ENCODE measurements around the gene MYF5.
A peak's percentile ranks its signal among the peaks of the same experiment; 100 is the strongest.

MYF5 gene

DNA sequence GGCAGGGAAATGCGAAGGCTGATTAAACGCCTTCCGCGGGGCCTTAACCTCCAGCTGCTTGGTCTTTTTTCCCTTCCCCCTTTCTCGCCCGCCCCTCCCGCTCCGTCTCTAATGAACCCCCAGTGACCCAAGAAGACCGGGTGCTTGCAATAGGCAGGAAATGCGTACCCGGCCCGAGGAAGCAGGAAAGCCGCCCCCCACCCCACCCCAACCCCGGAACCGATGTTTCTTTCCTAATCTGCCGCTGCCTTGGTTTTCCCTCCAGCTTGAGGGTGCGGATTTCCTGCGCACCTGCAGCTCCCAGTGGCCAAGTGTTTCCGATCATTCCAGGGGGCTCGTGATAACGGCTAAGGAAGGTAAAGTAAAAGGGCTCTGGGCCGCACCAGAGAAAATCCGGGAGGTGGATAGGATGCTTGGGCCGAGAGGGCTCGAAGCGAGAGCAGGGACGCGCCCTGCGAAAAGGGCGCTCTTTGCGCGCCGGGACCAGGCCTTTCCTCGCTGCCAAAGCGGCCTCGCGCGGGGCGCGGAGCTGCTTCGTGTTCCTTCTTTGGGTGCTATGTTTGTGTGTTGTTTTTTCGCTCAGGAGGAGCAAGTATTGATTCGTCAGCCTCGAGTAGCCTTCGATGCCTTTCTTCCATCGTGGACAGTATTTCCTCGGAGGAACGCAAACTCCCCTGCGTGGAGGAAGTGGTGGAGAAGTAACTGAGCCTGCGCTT is 8.3 kb upstream of the MYF5 start:
- DNase-seq = no peak

DNA sequence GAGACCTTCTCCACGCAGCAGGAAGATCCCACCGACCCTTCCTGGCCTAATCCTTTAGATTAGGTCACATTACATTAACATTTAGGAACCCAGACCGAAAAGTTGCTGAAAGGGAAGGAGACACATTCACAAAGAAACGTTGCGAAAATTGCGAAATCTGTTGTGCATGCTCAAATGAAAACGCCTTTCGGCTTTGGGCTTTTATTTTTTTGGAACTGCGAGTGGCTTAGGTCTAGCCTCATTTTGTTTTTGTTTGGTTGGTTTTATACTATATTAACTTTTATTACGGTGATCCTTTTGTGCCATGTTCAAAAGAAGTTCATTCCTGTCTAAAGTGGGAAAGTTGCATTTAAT is 7.8 kb upstream of the MYF5 start:
- DNase-seq = no peak

DNA sequence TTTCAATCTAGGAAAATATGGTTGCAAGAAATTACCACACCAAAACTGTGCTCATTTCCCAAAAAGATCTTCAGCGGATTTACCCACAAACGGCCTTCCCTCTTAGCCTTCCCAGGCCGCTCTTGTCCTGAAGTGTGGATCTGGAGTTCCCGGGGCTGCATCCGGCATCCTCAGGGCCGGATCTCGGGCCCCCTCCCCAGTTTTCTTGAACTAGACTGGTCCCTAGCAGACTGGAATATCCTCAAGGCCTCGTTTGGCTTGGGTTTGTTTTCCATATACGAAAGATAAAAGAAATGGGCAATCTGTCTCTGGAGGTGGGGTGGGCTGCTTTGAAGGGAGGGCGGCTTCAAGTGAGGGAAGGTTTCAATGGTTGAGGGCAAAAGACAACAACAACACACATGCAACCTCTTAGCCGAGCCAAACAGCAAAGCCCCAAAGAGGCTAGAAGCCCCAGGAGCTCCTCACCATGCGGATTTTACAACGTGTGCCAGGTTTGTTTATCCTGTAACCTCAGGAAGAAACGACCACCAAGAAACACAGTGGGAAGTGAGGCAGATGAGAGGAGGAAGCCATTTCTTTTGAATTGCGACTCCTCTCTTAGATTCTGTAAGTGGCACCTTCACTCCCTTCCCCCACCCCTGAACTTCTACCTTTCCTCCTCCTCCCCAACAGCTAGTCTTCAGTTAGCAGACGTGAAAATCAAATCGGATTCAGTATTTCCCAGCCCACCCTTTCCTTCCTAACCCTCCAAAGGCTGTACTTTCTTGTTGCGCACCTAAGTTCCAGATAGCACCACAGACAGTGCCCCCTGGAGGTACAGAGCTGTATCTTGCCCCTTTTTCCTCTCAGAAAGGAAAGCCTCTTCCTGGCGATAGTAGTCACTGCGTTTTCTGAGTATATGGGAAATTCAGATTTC is 6.6 kb upstream of the MYF5 start:
- DNase-seq = peak; percentile 6

DNA sequence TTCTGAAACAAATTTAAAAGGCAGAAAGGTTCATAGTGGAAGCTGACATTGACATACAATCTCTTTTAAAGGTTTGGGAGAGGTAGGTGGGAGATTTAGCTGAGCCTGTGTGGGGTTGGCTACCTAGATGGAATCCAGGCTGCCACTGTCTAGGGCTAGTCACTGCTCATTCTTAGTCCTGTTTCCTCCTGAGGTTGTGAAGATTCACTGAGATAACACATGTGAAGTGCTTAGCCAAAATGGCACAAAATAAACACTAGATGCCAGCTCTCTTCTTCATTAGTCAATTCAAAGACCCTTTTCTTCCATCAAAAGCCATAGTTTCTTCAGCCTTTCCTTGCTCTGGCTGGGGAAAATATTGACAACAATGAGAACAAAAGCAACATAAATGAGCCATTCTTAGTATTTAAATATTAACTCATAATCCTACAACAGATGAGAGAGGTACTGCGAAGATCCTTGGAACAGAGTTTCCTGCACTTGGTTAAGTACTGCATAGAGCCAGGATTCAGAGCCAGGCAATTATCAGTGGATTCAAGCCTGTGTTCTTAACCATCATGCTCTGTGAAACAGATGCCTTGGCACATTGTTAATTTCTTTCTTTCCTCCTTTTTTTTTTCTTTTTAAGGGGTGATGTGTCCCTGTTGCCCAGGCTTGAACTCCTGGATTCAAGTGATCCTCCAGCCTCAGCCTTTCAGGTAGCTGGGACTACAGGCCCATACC is 5.8 kb upstream of the MYF5 start:
- DNase-seq = no peak

DNA sequence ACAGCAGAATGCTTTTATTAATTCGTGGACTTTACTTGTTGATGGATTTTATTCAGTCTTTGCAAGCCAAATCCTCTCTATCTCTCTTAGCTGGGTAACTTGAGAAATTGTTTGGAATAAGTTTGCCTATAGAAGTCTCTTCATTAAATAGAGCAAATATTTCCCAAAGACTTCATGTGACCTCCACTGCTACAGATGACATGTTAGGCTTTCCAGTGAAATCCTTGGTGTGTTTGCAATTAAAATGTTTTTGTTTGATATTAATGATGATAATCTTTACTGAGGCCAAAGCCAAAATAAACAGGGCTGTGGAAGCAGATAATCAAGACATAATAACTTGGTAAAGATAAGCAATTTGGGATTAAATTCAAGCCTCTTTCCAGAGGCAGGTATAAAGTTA is 4.8 kb upstream of the MYF5 start:
- no peak for DNase-seq

DNA sequence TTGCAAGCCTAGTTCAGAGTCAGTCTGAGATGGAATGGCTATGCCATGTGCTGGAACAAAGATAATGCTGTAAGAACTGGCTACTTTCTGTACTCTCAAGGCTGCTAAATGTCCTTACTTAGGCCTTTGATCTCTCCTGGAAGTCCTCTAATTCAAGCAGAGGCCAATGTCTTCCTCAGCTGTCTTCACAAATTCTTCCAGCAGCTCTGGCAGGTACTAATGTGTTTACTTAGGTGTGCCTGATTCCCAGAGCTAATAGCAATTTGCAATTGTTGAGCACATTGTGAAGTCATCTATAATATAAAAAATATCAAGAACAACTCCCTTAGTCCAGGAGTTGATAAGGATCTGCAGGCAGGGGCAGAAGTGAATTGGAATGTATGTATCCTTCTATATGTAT is 3.8 kb upstream of the MYF5 start:
- no peak for DNase-seq

DNA sequence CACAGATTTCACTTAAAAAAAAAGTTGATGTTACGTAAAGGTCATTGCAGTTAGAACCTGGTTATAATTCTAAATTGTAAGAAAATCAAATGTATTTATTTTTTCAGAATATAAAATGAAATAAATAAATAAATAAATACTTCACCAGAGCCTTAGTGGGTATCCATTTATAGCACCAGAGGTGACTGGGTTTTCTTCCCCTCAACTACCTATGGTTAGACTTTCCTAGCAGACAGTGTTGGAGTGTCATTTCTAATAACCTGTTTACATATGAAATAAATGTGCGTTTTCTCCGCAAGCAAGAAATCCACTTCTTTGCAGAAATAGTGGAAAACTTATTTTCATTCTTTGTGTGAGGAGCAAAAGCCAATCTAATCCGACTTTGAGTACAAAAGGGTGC is 3.3 kb upstream of the MYF5 start:
- no peak for DNase-seq

DNA sequence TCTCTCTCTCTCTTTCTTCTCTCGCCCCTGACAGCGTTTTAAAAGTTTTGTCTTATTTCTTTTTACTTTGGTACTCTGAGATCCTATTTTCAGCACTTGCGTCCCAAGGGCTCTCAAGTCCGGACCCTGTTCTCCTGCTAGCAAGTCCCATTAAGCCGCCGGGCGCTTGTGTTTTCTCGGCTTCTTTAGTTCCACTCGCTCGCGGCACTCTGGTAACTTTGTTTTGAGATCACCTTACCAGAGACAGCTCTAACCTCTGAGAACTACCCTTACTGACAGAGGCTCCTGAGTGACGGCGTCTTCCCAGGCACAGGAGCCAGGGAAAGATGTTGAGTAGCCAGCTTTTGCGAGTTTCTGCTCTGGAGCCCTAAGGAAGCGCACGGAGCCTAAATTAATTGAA is 2.7 kb upstream of the MYF5 start:
- no peak for DNase-seq

DNA sequence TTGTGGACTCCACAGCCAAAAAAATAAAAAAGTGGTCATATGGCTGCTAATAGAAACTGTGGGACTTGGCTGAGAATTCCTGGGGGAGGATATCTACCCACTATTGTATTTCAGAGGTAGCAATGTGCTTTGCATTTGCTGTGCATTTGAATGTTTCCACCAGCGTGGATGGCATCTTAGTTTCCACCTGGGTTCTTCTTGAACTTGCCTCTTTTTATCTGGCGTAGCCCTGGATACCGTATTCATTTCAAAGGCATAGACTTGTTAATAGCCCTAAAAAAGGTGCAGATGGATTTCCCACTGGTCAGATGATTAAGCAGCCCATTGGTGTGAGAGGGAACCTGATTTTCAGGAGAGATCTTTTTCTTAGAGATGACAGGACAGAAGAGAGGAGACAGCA is 1.9 kb upstream of the MYF5 start:
- no peak for DNase-seq

DNA sequence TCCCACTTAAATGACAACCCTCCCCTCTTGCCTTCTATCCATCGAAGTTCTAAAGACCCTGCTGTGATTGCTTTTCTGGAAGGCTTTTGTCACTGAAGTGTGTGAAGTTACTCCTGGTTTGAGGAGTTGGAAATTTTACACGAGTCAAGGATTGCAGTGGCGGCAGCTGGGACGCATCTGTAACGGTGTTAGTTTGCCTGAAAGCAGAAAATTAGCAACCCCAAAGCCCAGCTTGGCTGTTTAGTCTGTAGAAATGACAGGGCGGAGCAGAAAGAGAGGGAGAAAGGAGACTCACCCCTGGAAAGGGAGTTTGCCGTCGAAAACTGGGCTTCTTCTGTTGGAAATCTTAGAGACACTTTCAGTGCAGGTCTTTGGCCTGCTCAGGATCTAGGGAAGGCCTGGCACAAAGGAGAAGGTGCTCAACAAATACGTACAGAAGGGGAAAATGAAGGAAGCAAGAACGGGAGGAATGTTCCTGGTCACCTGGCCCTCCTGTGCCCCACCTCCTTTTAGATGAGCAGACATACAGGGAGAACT is 931 bp upstream of the MYF5 start:
- DNase-seq = no peak

DNA sequence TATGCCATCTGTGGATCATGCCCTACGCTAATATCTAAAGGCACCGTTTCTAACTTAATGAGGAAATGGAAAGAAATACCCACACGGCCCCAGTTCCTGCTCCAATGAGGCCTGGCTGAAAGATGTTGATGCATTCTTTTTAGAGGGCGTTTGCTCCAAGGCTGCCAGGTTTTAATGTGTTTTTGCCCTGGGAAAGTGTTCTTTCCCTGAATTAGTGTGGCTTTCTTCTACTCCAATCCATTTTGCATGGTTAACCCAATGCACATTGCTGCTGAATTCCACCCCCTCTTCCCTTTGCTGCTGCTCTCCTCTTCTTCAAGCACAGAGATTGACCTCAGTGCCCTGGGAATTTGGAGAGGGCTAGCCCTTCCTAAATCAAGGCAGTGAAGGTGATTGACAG is 1.1 kb downstream of the MYF5 start:
- DNase-seq = no peak

DNA sequence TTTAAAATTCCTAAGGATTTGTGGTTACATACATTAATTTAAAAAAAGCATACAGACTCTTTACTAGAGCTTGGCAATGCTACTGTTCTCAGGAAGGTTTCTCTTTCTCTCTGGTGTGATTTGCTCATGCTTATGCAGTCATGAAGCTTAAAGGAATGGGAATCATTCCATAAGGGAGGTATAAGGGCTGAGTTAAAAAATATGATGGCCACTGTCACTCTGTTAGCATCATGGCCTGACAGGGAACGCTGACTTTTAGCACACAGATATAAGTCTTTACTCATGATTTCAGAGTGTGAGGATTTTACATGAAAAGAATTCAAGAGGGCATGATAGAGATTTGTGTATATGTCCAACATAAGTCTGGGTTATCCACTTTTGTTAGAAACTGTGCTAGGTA is 3.8 kb downstream of the MYF5 start:
- no peak for DNase-seq

DNA sequence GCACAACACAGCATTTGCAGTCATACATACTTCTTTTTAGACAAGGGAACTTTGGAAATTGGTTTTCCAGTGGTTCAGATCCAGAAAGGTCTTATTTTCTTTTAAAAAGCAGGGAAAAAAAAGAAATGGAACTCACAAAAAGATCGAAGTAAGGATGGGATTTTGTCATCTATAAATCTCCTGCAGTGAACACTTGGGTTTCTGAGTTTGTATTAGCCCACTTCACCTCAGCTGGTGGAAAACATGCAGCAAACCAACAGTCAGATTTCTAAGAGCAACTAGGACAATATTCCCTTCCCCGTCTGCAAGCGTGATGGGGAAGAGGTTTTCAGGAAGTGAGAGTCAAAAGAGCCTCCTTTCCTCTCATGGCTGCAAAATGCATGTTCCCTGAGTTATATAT is 4.6 kb downstream of the MYF5 start:
- DNase-seq = no peak

DNA sequence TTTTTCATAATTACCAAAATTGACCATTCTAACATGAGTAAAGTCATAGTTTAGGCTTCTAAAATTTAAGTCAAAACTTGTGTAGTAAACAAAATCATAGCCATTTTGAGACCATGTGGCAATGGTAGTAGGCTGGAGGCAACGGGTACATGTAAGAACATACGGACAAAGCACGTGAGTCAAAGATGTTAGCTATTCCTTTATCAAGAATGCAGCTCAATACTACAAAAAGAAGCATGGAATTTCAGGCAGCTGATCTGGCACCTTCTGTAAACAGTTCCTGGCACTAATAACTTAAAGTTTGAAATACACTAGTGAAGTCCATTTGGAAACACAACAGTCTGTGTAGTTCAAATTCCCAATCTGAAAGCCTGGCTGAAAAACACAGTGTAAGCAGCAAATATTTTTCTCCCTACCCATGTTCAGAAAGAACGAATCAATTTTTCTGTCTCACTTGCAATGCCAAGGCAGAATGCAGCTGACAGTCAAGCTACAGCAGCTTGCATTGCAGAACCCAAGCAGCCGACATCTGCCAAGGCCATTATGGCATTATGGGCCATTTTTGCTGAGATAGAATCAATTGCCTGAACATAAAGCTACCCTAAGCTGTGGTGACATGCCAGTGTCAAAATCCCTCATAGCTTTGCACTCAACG is 29.3 kb downstream of the MYF5 start:
- no peak for DNase-seq

DNA sequence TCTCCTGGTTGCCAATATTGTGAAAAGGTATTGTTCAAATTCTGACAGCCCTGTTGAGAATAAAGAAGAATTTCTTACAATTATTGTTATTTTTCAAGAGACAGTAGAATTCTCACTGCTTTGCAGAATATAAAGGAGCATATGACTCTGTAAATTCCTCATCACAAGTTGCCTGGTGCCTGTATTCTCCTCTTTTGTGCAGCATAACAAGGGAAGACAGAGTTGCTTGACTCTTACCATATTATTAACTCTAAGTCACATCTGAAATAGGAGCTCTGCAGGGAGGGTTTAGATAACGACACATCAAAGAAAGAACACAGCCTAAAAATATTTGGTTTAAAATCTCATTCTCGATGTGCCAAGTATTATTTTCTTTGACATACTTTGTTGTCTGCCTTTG is 31.1 kb downstream of the MYF5 start:
- DNase-seq = no peak

DNA sequence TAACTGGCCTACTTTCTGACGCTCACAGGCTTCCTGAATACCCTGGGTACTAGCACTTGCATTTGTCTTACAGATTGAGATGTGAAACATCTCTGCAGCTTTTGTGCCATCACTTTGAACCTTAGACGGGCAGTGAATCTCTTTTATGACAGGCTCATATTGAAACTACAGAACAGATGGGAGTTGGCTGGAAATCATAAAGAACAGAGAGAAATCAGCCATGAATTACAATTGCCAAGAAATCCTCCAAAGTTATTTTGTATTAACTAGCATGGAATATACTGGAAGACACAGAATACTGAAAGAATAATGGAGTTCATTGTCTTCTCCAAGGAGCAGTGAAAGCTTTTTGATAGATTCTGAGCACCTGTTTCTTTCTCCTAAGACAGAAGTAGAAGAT is 32.7 kb downstream of the MYF5 start:
- no peak for DNase-seq

DNA sequence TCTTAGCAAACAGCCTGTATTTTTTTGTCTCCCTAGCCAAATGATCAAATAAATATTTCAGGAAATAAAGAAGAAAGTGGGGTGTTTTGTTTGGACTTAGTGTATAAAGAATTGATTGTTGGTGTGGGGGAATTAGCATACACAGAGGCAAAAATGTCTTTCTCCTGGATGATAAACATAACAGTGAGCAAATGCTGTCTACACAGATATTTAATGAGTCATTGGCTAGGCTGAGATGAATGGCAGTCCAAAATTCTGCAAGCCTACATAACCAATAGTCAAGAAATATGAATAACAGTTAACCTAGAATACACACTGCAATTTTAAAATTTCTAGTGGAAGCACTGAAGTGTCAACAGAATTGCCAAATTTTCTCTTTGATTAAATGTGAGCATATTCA is 35.8 kb downstream of the MYF5 start:
- DNase-seq = no peak

DNA sequence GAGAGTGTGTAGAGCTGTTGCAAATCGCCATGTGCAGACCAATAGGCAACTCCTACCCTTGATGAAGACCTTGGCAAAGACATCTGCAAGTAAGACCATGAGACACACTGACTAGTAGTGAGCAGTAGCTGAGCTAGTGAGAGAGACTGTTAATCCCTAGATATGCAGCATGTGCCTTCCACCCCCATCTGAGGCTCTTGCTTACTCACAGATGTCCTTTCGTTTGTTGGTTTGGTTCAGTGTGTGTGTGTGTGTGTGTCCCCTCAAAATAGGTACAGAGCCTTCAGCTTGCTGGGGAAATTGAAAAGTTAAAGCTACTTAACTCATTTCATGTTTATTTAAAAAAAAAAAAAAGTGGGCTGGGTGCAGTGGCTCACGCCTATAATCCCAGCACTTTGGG is 37.6 kb downstream of the MYF5 start:
- DNase-seq = no peak

DNA sequence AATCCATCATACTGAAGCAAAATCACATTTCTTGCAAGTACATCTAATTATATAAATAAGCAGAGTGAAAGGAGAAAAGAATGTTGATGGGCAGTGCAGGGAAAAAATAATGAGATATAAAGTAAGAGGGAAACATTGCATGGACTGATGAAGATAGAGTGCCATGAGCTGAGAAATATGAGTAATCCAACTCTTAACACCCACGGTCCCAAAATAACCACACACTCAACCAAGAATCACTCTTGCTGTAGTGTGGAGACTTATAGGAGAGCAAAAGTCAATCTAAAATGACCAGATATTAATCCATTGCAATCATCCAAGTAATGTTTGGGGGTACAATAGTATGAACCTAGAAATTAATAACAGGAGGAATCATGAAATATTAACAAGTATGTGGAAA is 40.2 kb downstream of the MYF5 start:
- DNase-seq = no peak

DNA sequence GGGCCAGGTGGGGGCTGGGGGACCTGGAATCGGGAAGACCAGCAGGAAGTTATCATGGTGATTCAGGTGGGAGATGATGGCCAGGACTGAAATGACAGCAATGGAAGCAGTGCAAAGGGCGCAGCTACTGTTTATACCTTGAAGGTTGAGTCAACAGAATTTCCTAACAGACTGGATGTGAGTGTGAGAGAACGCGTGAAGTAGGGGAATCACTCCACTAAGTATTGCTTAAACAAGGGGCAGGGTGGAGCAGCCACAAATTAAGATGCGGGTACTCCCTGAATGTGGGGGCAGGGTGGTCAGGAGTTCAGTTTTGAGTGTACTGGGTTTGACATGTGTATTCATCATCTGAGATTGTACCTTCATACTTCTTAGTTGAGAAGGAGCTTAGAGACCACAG is 45.1 kb downstream of the MYF5 start:
- no peak for DNase-seq

DNA sequence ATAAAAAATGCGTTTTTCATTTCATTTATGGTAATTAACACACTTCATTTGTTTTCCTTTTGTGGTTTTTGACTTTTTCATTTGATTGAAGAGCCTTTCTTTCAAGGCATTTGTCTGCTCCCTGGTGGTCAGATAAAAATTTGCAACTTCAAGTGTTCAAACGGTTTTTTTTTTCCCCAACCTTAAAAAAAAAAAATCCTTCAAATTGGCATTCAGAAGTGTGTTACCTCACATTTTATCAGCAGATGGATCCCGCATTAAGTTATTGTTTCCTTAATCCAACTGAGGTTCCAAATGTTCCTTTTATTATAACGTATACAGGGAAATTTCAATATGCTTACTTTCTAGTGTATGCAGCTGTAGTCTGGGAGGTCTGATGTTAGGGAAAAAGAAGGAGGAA is 47.2 kb downstream of the MYF5 start:
- DNase-seq = peak; percentile 13

DNA sequence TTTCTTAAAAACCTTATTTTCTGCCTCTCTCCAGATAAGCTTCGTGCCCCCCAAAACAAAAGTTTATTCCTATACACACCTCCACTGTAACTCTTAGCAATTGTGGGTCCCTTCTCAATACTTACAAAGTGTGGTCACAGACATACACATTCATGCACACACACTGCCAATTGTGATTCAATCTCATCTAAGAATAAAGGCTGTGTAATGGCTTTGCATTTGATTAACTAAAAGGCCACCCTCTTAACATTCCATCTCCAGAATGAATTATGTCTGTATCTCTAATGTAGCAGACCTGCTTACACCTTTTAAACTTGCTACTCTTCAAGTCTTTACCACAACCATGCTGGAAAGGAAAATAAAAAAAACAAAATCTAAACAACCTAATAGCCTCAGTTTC is 49.5 kb downstream of the MYF5 start:
- no peak for DNase-seq

DNA sequence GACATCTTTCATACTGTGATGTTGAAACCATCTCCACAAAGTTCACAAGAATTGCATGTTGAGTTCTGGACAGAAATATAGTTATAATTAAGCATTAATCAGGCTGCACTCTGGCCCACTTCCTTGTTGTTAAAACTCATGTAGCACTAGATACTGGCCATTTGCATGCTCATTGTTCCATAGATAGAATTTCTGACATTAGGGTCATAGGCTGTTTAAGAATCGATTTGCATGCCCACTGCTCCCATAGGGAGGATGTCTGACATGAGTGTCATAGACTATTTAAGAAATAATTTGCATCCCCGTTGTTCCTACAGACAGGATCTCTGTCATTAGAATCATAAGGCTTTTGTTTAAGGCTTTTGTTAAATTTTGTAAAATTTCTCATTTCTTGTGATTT is 50.2 kb downstream of the MYF5 start:
- no peak for DNase-seq
